NCI-H69 (cell line): ENCODE data around the gene NEDD1.

Experiments used
- DNase-seq: peaks from one replicate; lab custom pipeline; 2025; lab: John Stamatoyannopoulos, UW

Gene NEDD1

GRCh38 chr12:96906849-96907670 is at the start of gene NEDD1:
TSS of gene NEDD1 (plus strand) at chr12:96907257. CDS start at chr12:96909760, 2,503 bp downstream.
- DNase-seq: peak; percentile 94

- no peak for DNase-seq
These were observed 48.9 kb upstream of the NEDD1 start for GRCh38 chr12:96858162-96858561.

- no peak for DNase-seq
These were observed 45.4 kb upstream of the NEDD1 start for GRCh38 chr12:96861656-96862055.

GRCh38 chr12:96862326-96862725 is 44.7 kb upstream of the NEDD1 start:
- no peak for DNase-seq

GRCh38 chr12:96864335-96864734 is 42.7 kb upstream of the NEDD1 start:
- DNase-seq: no peak

- no peak for DNase-seq
These were observed 40.1 kb upstream of the NEDD1 start for GRCh38 chr12:96866801-96867590.

- DNase-seq: no peak
These were observed 36.1 kb upstream of the NEDD1 start for GRCh38 chr12:96870946-96871345.

GRCh38 chr12:96872961-96873360 is 34.1 kb upstream of the NEDD1 start:
- no peak for DNase-seq

GRCh38 chr12:96874211-96874610 is 32.8 kb upstream of the NEDD1 start:
- no peak for DNase-seq

- DNase-seq: no peak
These were observed 30.1 kb upstream of the NEDD1 start for GRCh38 chr12:96876966-96877365.

- DNase-seq: no peak
These were observed 28.4 kb upstream of the NEDD1 start for GRCh38 chr12:96878704-96879103.

GRCh38 chr12:96879301-96879700 is 27.8 kb upstream of the NEDD1 start:
- no peak for DNase-seq

- no peak for DNase-seq
These were observed 26.8 kb upstream of the NEDD1 start for GRCh38 chr12:96880220-96880619.

- no peak for DNase-seq
These were observed 25.4 kb upstream of the NEDD1 start for GRCh38 chr12:96881608-96882007.

- DNase-seq: no peak
These were observed 24.2 kb upstream of the NEDD1 start for GRCh38 chr12:96882862-96883261.

GRCh38 chr12:96883571-96883970 is 23.5 kb upstream of the NEDD1 start:
- no peak for DNase-seq

GRCh38 chr12:96886998-96887677 is 19.9 kb upstream of the NEDD1 start:
- DNase-seq: no peak

- DNase-seq: peak; percentile 30
These were observed 17.7 kb upstream of the NEDD1 start for GRCh38 chr12:96889273-96889933.

- no peak for DNase-seq
These were observed 16.7 kb upstream of the NEDD1 start for GRCh38 chr12:96890331-96890730.

- DNase-seq: no peak
These were observed 15.0 kb upstream of the NEDD1 start for GRCh38 chr12:96892104-96892503.

GRCh38 chr12:96897421-96897820 is 9.6 kb upstream of the NEDD1 start:
- no peak for DNase-seq

GRCh38 chr12:96901175-96901574 is 5.9 kb upstream of the NEDD1 start:
- no peak for DNase-seq
